Activated CD4-positive, alpha-beta T cell treated with anti-CD3 and anti-CD28 coated beads for 36 hours (primary cell): ENCODE data around the gene B4GALT7. TPM values are rescaled to one million over a fixed set of nuclear protein-coding genes. Genes with fewer than 3 reads are reported as not detected.

ENCODE experiments used
- ATAC-seq: fragments of 200-7000 bp; cut with Tn5 transposase; one replicate; pipeline ENCODE4 v1.10.0; 2021; ENCODE audit warnings: mild to moderate bottlenecking, moderate library complexity
- CTCF ChIA-PET: fragments of 350-600 bp; sonication (Branson Sonifier 250); formaldehyde crosslinking; loops from one replicate; lab custom pipeline; 2021; ENCODE audit warnings: antibody characterized with exemption; lab: Charles Lee
- POLR2A ChIA-PET: fragments of 350-600 bp; sonication (Branson Sonifier 250); formaldehyde crosslinking; loops from one replicate; lab custom pipeline; 2021; ENCODE audit warnings: antibody characterized with exemption, inconsistent platforms; lab: Charles Lee
- DNase-seq: peaks from one replicate; pipeline ENCODE4 v3.0.0-alpha.2; 2020
- H3K27ac Mint-ChIP-seq: one replicate; pipeline ENCODE4 v1.8.0; 2021; ENCODE audit warnings: mixed read lengths
- H3K27me3 Mint-ChIP-seq: one replicate; pipeline ENCODE4 v1.8.0; 2021; ENCODE audit warnings: mixed read lengths
- H3K36me3 Mint-ChIP-seq: one replicate; pipeline ENCODE4 v1.8.0; 2021; ENCODE audit warnings: low read depth, mixed read lengths
- H3K4me1 Mint-ChIP-seq: one replicate; pipeline ENCODE4 v1.8.0; 2021; ENCODE audit warnings: mixed read lengths
- H3K4me3 Mint-ChIP-seq: one replicate; pipeline ENCODE4 v1.8.0; 2021; ENCODE audit warnings: mild to moderate bottlenecking, moderate library complexity, mixed read lengths
- H3K9me3 Mint-ChIP-seq: one replicate; pipeline ENCODE4 v1.8.0; 2021; ENCODE audit warnings: low read depth, mixed read lengths
- intact Hi-C, 2 experiments: fragments of 100-400 bp; cut with DNase I in 1 of 2; cut with micrococcal nuclease in 1 of 2; formaldehyde crosslinking; loops; one replicate each; pipeline versions ENCODE4 v1.14.2 to v1.15.1; 2022 to 2024; cut with DNase I, micrococcal nuclease
- total RNA-seq, 2 experiments: library from RNA; stranded (reverse); gene quantifications; one replicate each; pipeline ENCODE4 v1.2.3, GENCODE V29; 2021

Gene B4GALT7
- total RNA-seq, 2 experiments from 2014 or later, result 16.3 to 18.1 TPM

DNA sequence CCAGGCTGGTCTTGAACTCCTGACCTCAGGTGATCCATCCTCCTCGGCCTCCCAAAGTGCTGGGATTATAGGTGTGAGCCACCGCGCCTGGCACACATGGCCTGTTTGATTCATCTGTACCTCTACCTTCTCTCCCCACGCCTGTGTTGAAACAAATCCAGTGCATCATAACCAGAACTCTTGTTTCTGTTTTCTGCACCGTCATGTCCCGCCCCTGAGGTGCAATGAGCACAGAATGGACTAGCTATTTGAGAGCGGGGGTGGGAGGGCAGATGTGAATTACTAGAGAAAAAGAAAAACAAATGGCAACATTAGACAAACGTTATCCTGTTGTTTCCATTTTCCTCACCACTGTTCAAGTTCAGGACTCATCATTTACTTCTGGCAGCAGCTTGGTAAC is 34.9 kb upstream of the B4GALT7 start:
- no peaks in the 10 kb centered on the region for H3K27me3 Mint-ChIP-seq
- ATAC-seq, result no peak
- H3K9me3 Mint-ChIP-seq, result no peaks in the 10 kb centered on the region
- ChIA-PET POLR2A (no interaction called here), CTCF (interaction anchor here (0.6 kb wide), 1 partner anchor 19 kb away, joined by 4 read pairs; no protein-coding TSS in a partner anchor)
- intact Hi-C loops, result no loop called here
- no peak for DNase-seq
- H3K4me3 Mint-ChIP-seq, result no peak overlapping the region
- H3K4me1 Mint-ChIP-seq, result no peaks in the 10 kb centered on the region
- no peaks in the 10 kb centered on the region for H3K36me3 Mint-ChIP-seq
- no peak overlapping the region for H3K27ac Mint-ChIP-seq

- ATAC-seq (no peak), DNase-seq (no peak)
- Mint-ChIP-seq H3K4me1 (no peaks in the 10 kb centered on the region), H3K36me3 (no peaks in the 10 kb centered on the region), H3K9me3 (peaks cover 2% of the 10 kb centered on the region), H3K27me3 (no peaks in the 10 kb centered on the region), H3K27ac (no peak overlapping the region), H3K4me3 (no peak overlapping the region)
- CTCF ChIA-PET, result interaction anchor here (0.7 to 1.7 kb wide), 2 partner anchors 13 to 111 kb away, joined by 3 read pairs; no protein-coding TSS in a partner anchor
- POLR2A ChIA-PET, result no interaction called here
- intact Hi-C loops, result no loop called here
Measured at GRCh38 chr5:177568326-177568725, 31.6 kb upstream of the B4GALT7 start.

- intact Hi-C loops, result no loop called here
Measured at GRCh38 chr5:177569894-177570293, 30.0 kb upstream of the B4GALT7 start.

DNA sequence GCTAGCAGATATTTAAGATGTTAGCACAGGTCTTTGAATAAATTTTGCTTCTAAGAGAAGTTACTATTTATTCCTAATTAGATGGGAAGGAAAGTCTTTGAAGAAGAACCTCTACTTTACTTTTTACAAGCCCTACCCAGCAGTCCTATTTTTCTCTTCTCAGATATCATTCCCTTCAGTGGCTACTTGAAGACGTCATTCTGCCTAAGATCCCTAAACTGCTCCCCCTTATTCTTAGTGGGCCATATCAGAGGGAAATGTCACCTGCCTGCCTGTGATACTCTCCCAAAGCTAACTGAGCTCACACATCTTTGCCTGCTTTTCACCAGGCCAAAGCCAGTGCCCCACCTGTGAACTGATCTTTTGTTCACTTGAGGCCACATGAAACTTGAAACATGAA is 24.4 kb upstream of the B4GALT7 start:
- intact Hi-C loops, result no loop called here
- ChIA-PET CTCF (no interaction called here), POLR2A (no interaction called here)
- no peaks in the 10 kb centered on the region for H3K4me1 Mint-ChIP-seq
- no peak overlapping the region for H3K4me3 Mint-ChIP-seq
- peaks cover 2% of the 10 kb centered on the region for H3K9me3 Mint-ChIP-seq
- no peak for DNase-seq
- H3K27ac Mint-ChIP-seq, result no peak overlapping the region
- H3K36me3 Mint-ChIP-seq, result no peaks in the 10 kb centered on the region
- ATAC-seq, result no peak
- H3K27me3 Mint-ChIP-seq, result no peaks in the 10 kb centered on the region

More at GRCh38 chr5:177569894-177570293, 30.0 kb upstream of the B4GALT7 start:
- Mint-ChIP-seq H3K4me1 (no peaks in the 10 kb centered on the region), H3K27ac (no peak overlapping the region), H3K4me3 (no peak overlapping the region), H3K9me3 (peaks cover 2% of the 10 kb centered on the region), H3K36me3 (no peaks in the 10 kb centered on the region), H3K27me3 (no peaks in the 10 kb centered on the region)
- no peak for ATAC-seq
- ChIA-PET CTCF (interaction anchor here (0.8 to 1.3 kb wide), 3 partner anchors 9 to 16 kb away, joined by 3 to 4 read pairs (median 4); no protein-coding TSS in a partner anchor), POLR2A (no interaction called here)
- DNase-seq, result no peak

- POLR2A ChIA-PET, result no interaction called here
- Mint-ChIP-seq H3K27ac (no peak overlapping the region), H3K36me3 (no peaks in the 10 kb centered on the region), H3K4me1 (no peaks in the 10 kb centered on the region), H3K9me3 (peaks cover 2% of the 10 kb centered on the region), H3K27me3 (no peaks in the 10 kb centered on the region), H3K4me3 (no peak overlapping the region)
- intact Hi-C loops, result no loop called here
- CTCF ChIA-PET, result no interaction called here
- ATAC-seq (no peak), DNase-seq (no peak)
Measured at GRCh38 chr5:177576169-177576568, 23.8 kb upstream of the B4GALT7 start.

DNA sequence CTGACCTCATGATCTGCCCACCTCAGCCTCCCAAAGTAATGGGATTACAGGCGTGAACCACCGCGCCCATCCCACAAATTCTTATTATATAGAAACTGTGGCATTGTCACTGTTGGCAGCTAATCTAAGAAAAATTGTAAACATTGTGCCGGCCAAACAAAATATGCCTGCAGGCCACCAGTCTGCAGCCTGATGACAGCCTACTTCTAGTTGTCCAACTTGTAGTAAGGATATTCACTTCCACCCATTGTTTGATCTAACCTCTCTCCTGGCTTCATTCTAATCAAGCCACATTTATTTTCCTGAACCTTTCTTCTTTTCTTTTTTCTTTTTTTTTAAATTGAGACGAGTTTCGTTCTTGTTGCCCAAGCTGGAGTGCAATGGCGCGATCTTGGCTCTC is 21.6 kb upstream of the B4GALT7 start:
- Mint-ChIP-seq H3K4me1 (no peaks in the 10 kb centered on the region), H3K9me3 (no peaks in the 10 kb centered on the region), H3K27me3 (no peaks in the 10 kb centered on the region), H3K27ac (no peak overlapping the region), H3K4me3 (no peak overlapping the region), H3K36me3 (no peaks in the 10 kb centered on the region)
- ChIA-PET CTCF (interaction anchor here (0.7 to 0.8 kb wide), 2 partner anchors 9 kb away, joined by 3 to 5 read pairs; no protein-coding TSS in a partner anchor), POLR2A (no interaction called here)
- ATAC-seq, result no peak
- DNase-seq, result no peak
- intact Hi-C loops, result no loop called here

DNA sequence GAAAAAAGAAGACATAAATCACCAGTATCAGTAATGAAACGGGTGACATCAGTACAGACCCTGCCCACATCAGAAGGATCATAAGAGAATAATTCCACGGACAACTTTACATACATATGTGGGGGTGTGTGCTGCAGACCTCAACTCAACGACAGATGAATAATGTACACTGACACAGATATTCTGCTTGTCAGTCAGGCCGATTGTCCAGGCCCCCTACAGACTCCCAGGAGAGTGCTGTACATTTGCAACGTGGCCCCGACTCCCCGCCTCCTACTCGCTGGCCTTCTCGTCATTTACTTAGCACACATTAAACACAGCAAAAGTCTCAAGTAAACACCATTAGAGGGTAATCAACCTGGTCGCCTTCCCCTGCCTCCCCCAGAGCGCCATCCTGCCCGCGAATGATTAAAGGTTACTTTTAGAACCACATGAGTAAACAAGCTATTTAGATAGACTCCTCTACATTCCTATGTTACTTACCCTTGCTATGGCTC is 11.5 kb upstream of the B4GALT7 start:
- ChIA-PET CTCF (no interaction called here), POLR2A (no interaction called here)
- H3K36me3 Mint-ChIP-seq, result peaks cover 10% of the 10 kb centered on the region
- intact Hi-C loops, result no loop called here
- ATAC-seq (no peak), DNase-seq (no peak)
- no peaks in the 10 kb centered on the region for H3K9me3 Mint-ChIP-seq
- peaks cover 21% of the 10 kb centered on the region for H3K4me1 Mint-ChIP-seq
- no peak overlapping the region for H3K27ac Mint-ChIP-seq
- peaks cover 14% of the 10 kb centered on the region for H3K27me3 Mint-ChIP-seq
- no peak overlapping the region for H3K4me3 Mint-ChIP-seq

GRCh38 chr5:177590406-177590805 is 9.5 kb upstream of the B4GALT7 start:
- CTCF ChIA-PET, result no interaction called here
- ATAC-seq (no peak), DNase-seq (no peak)
- intact Hi-C loops, result loop anchor here (5.0 to 10.0 kb wide), 3 partner anchors 276 to 614 kb away; partner anchors contain the start of genes HNRNPAB (in 1 of the 2), MXD3 (in 1 of the 2) and NHP2 (in 1 of the 2)
- POLR2A ChIA-PET, result no interaction called here
- peaks cover 25% of the 10 kb centered on the region for H3K4me1 Mint-ChIP-seq
- H3K4me3 Mint-ChIP-seq, result no peak overlapping the region
- H3K27me3 Mint-ChIP-seq, result peaks cover 5% of the 10 kb centered on the region
- H3K36me3 Mint-ChIP-seq, result peaks cover 28% of the 10 kb centered on the region
- no peak overlapping the region for H3K27ac Mint-ChIP-seq
- H3K9me3 Mint-ChIP-seq, result no peaks in the 10 kb centered on the region

DNA sequence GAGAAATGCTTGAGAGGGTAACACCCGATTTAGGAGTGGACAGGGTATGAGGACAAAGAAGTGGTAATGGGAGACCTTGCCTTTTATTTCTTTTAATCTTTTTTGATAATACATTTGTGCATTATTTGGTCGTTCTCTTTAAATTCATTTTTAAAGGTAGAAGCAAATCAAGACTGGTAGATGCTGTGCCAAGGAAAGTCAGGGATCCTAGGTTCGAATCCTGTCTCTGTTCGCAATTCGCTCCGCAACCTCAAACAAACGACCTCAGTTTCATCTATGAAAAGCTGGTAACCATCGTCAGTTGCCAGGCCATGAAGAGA is 8.3 kb upstream of the B4GALT7 start:
- peaks cover 29% of the 10 kb centered on the region for H3K4me1 Mint-ChIP-seq
- ATAC-seq, result no peak
- ChIA-PET POLR2A (no interaction called here), CTCF (interaction anchor here (0.6 to 1.9 kb wide), 4 partner anchors 16 to 557 kb away, joined by 3 to 6 read pairs (median 4); no protein-coding TSS in a partner anchor)
- peak overlapping the region; percentile 77 for H3K27ac Mint-ChIP-seq
- H3K27me3 Mint-ChIP-seq, result peaks cover 5% of the 10 kb centered on the region
- peaks cover 39% of the 10 kb centered on the region for H3K36me3 Mint-ChIP-seq
- no peak for DNase-seq
- peak overlapping the region; percentile 98 for H3K4me3 Mint-ChIP-seq
- intact Hi-C loops, result loop anchor here (1.0 to 10.0 kb wide), 9 partner anchors 9 to 613 kb away; partner anchors contain the start of genes FAM193B (in 2 of the 2), B4GALT7 (in 1 of the 2), GRK6 (in 1 of the 2) and HNRNPAB (in 1 of the 2)
- H3K9me3 Mint-ChIP-seq, result no peaks in the 10 kb centered on the region

GRCh38 chr5:177592010-177592834 is 7.7 kb upstream of the B4GALT7 start, which contains the start of gene TMED9:
Gene TMED9 (plus strand): TSS chr5:177592203. CDS start chr5:177592215, 12 bp downstream.
- Mint-ChIP-seq H3K27me3 (peaks cover 5% of the 10 kb centered on the region), H3K4me1 (peaks cover 29% of the 10 kb centered on the region), H3K36me3 (peaks cover 42% of the 10 kb centered on the region), H3K9me3 (no peaks in the 10 kb centered on the region), H3K27ac (peak within 1 kb of the TSS; percentile 99), H3K4me3 (peak within 1 kb of the TSS; percentile 98)
- CTCF ChIA-PET, result interaction anchor here (0.6 to 1.9 kb wide), 6 partner anchors 15 to 556 kb away, joined by 3 to 6 read pairs (median 4); no protein-coding TSS in a partner anchor
- POLR2A ChIA-PET, result no interaction called here
- DNase-seq, result peak; percentile 94
- intact Hi-C loops, result loop anchor here (1.0 to 10.0 kb wide), 9 partner anchors 8 to 613 kb away; partner anchors contain the start of genes FAM193B (in 2 of the 2), B4GALT7 (in 1 of the 2), GRK6 (in 1 of the 2) and HNRNPAB (in 1 of the 2)
- peak; percentile 97 for ATAC-seq

- Mint-ChIP-seq H3K27me3 (peaks cover 5% of the 10 kb centered on the region), H3K4me1 (peaks cover 32% of the 10 kb centered on the region), H3K27ac (peak overlapping the region; percentile 99), H3K9me3 (no peaks in the 10 kb centered on the region), H3K36me3 (peaks cover 42% of the 10 kb centered on the region), H3K4me3 (peak overlapping the region; percentile 98)
- CTCF ChIA-PET, result interaction anchor here (0.7 to 1.9 kb wide), 2 partner anchors 14 to 36 kb away, joined by 4 to 6 read pairs; no protein-coding TSS in a partner anchor
- intact Hi-C loops, result loop anchor here (1.0 to 10.0 kb wide), 9 partner anchors 7 to 612 kb away; partner anchors contain the start of genes FAM193B (in 2 of the 2), B4GALT7 (in 1 of the 2), GRK6 (in 1 of the 2) and HNRNPAB (in 1 of the 2)
- DNase-seq (no peak), ATAC-seq (no peak)
- POLR2A ChIA-PET, result no interaction called here
Measured at GRCh38 chr5:177592905-177593304, 7.0 kb upstream of the B4GALT7 start.
